DMS114 treated with DMSO at 0.1 percent for 48 hours (cell line): ENCODE measurements around the gene SUPT7L.
A peak's percentile ranks its signal among the peaks of the same experiment; 100 is the strongest.
"Not testable (repeated sequence)": the region's sequence is repeated elsewhere in the genome, so short reads cannot be mapped to it uniquely, and the experiment has no call there.

Experiments used
- DNase-seq: peaks from one replicate; lab custom pipeline; 2025; ENCODE audit not compliant: unreplicated experiment; lab: John Stamatoyannopoulos, UW

SUPT7L gene

GRCh38 chr2:27687232-27687631, 23.8 kb upstream of the SUPT7L start:
- no peak for DNase-seq

GRCh38 chr2:27685577-27685976, 22.2 kb upstream of the SUPT7L start:
- DNase-seq, result no peak

- DNase-seq, result not testable (repeated sequence)
These were observed 21.6 kb upstream of the SUPT7L start for GRCh38 chr2:27685006-27685405.

GRCh38 chr2:27683390-27684071, 20.1 kb upstream of the SUPT7L start:
- peak; percentile 84 for DNase-seq

- DNase-seq, result not testable (repeated sequence)
These were observed 18.9 kb upstream of the SUPT7L start for GRCh38 chr2:27682334-27682771.

- DNase-seq, result no peak
These were observed 18.4 kb upstream of the SUPT7L start for GRCh38 chr2:27681841-27682240.

GRCh38 chr2:27680571-27680970, 17.2 kb upstream of the SUPT7L start:
- DNase-seq, result no peak

- DNase-seq, result no peak
These were observed 9.5 kb upstream of the SUPT7L start for GRCh38 chr2:27672723-27673486.

- no peak for DNase-seq
These were observed 7.8 kb upstream of the SUPT7L start for GRCh38 chr2:27671235-27671634.

- no peak for DNase-seq
These were observed 4.0 kb upstream of the SUPT7L start for GRCh38 chr2:27667446-27667845.

GRCh38 chr2:27664622-27665363, 1.4 kb upstream of the SUPT7L start:
- no peak for DNase-seq

- DNase-seq, result no peak
These were observed 750 bp upstream of the SUPT7L start for GRCh38 chr2:27664154-27664574.

- no peak for DNase-seq
These were observed 2.0 kb downstream of the SUPT7L start for GRCh38 chr2:27661371-27661770.

GRCh38 chr2:27655155-27655951, 8.1 kb downstream of the SUPT7L start:
- no peak for DNase-seq

- no peak for DNase-seq
These were observed 10.0 kb downstream of the SUPT7L start for GRCh38 chr2:27653397-27653796.

- no peak for DNase-seq
These were observed 10.6 kb downstream of the SUPT7L start for GRCh38 chr2:27652790-27653189.

- DNase-seq, result no peak
These were observed 11.1 kb downstream of the SUPT7L start for GRCh38 chr2:27652341-27652740.

- no peak for DNase-seq
These were observed 12.4 kb downstream of the SUPT7L start for GRCh38 chr2:27651056-27651455.

GRCh38 chr2:27647737-27648136, 15.7 kb downstream of the SUPT7L start:
- DNase-seq, result no peak

- DNase-seq, result no peak
These were observed 16.1 kb downstream of the SUPT7L start for GRCh38 chr2:27647289-27647688.

- DNase-seq, result no peak
These were observed 18.2 kb downstream of the SUPT7L start for GRCh38 chr2:27645197-27645596.
